PC-9 (cell line): Measurements from ENCODE around the gene BRAF.

Source experiments
- EZH2 ChIP-seq: fragments of 200-600 bp; sonication (generic); IDR thresholded peaks from 2 replicates; pipeline ENCODE4 v1.8.0; 2017; ENCODE audit warnings: antibody characterized with exemption, low read depth
- TF ChIP-seq, protein P1 (sequence below): fragments of 200-600 bp; sonication (generic); conservative IDR thresholded peaks from 2 replicates; pipeline ENCODE4 v1.6.1; 2017; ENCODE audit warnings: mixed run types, antibody characterized with exemption, mild to moderate bottlenecking, moderate library complexity

DNA sequence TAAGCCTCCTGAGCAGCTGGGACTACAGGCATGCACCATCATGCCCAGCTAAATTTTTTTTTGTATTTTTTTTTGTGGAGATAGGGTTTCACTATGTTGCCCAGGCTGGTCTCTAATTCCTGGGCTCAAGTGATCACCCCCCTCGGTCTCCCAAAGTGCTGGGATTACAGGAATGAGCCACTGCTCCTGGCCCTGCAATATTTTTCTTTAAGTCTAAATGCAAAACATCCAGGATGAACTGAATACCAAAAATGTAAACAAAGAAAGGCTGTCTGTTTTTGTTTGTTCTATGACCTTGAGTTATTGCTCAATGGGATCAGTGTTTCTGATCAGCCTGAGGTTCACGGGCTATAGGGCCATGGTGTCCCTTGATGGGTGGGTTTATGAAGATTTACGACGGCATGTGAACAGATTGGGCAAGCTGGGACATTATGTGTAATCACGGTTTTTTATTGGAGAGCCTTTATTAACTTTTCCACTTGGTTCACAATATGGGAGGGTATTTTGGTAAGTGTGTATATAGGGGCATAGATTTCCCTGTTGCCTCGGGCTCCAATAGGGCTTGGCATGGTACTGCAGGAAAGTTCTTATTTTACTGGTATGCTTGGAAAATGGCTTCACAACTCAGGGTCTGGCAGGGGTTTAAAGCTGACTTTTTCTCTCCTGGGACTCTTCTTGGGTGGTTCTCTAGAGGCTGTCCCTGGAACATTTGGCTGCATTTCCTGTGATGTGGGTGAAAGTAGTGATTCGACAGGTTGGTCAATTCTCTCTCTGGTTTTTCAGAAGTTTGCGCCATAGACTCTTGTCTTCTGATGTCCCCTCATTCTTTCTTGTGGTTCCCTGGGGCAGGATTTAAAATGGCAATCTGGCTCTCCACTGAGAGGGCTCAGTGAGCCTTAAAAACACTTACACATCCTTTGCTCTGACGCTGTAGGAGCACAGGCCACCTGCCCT lies 48.4 kb upstream of the BRAF start:
- TF ChIP-seq, protein P1, sequence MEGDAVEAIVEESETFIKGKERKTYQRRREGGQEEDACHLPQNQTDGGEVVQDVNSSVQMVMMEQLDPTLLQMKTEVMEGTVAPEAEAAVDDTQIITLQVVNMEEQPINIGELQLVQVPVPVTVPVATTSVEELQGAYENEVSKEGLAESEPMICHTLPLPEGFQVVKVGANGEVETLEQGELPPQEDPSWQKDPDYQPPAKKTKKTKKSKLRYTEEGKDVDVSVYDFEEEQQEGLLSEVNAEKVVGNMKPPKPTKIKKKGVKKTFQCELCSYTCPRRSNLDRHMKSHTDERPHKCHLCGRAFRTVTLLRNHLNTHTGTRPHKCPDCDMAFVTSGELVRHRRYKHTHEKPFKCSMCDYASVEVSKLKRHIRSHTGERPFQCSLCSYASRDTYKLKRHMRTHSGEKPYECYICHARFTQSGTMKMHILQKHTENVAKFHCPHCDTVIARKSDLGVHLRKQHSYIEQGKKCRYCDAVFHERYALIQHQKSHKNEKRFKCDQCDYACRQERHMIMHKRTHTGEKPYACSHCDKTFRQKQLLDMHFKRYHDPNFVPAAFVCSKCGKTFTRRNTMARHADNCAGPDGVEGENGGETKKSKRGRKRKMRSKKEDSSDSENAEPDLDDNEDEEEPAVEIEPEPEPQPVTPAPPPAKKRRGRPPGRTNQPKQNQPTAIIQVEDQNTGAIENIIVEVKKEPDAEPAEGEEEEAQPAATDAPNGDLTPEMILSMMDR: no peak
- TF ChIP-seq EZH2: no peak
